GM19455 (cell line): ENCODE results near the gene NDUFAF8.

Experiments
- ATAC-seq: cut with Tn5 transposase; IDR thresholded peaks from one replicate; pipeline ENCODE4 v1.9.1; 2021; ENCODE audit not compliant: unreplicated experiment

The NDUFAF8 gene

DNA sequence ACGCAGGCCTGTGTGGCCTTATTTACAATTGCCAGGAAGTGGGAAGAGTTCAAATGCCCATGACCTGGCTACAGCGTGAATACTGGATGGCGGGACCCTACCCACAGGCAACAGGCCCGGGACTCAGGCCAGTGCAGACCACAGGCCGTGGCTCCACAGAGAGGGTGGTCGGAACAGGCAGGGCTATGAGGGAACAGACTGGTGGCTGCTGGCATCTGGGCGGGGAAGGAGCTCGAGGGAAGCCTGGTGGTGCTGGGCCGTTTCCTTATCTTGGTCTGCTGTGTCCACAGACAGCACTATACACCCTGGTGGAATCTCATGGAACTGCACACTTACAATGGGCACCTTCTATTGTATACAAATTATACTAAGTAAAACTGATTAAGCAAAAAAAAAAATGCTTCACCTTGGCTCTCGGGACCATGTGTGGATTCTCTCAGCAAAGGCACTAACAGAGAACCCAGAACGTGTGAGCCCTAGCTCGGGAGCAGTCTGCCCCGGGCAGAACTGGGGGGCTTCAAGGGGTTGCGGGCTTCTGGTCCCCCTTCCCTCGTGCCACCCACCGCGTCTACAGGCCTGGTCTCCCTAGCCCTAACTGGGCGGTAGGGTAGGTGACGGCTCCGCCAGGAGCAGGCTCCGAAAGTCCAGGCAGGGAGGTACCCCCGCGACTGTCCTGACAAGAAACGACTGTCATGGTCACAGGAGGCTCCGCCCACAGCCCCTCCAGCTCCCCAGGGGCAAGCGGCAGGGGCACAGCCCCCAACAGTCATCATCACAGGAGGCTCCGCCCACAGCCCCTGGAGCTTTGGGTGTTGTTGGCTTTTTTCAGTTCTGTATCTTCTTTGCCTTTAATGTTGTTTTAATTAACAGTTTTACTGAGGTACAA is 38.2 kb upstream of the NDUFAF8 start:
- ATAC-seq, result no peak

- no peak for ATAC-seq
These were observed 36.8 kb upstream of the NDUFAF8 start for GRCh38 chr17:81202318-81202717.

GRCh38 chr17:81203136-81203535 is 36.0 kb upstream of the NDUFAF8 start:
- ATAC-seq, result no peak

DNA sequence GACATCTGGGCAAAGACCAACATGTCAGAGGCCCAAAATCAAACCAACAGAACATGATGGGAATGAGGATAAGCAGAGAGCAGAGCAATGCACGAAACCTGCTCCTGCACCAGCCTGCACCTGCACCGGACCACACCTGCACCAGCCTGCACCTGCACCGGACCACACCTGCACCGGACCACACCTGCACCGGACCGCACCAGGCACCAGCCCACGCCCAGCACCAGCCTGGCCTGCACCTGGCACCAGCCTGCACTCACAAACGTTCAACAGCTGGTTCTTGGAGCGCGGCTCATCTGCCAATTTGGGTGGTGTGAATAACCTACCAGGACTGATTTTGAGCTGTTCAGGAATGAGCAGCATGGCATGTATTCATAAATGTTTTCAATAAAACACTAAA is 34.5 kb upstream of the NDUFAF8 start:
- no peak for ATAC-seq

DNA sequence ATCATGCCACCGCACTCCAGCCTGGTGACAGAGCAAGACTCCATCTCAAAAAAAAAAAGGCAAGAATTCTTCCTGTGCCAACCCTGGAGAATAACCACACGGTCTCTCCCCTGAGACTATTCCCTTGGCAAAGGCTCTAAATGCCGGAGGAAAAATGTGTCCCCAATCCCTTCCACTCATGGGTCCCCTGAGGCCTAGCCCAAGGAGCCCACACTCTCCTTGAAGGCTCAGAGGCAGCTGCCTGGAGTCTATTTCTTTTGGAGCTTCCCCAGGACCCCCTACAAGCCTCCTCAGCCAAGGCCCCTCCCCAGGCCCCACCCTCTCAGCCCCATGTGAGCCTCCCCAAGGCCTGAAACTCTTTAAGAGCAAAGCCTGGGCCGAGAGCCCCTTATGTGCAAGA is 33.0 kb upstream of the NDUFAF8 start:
- ATAC-seq, result no peak

DNA sequence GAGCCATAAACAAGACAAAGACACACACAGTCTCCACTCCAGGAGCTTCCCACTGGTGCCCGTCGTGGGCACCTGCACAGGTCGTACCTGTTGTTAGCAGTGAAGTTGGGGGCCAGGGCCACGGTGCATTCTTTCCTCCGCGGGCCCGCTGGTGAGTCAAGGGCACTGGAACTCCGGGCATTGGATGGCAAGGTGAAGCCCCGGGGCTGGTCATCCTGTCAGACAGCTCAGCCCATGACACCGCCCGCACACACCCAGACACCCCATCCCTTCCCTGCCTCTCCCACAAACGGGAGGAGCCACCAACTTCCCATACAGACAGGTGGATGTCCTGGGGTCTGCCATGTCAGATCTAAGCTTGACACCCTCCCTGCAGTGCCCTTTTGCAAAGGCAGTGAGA is 32.5 kb upstream of the NDUFAF8 start:
- ATAC-seq, result no peak

DNA sequence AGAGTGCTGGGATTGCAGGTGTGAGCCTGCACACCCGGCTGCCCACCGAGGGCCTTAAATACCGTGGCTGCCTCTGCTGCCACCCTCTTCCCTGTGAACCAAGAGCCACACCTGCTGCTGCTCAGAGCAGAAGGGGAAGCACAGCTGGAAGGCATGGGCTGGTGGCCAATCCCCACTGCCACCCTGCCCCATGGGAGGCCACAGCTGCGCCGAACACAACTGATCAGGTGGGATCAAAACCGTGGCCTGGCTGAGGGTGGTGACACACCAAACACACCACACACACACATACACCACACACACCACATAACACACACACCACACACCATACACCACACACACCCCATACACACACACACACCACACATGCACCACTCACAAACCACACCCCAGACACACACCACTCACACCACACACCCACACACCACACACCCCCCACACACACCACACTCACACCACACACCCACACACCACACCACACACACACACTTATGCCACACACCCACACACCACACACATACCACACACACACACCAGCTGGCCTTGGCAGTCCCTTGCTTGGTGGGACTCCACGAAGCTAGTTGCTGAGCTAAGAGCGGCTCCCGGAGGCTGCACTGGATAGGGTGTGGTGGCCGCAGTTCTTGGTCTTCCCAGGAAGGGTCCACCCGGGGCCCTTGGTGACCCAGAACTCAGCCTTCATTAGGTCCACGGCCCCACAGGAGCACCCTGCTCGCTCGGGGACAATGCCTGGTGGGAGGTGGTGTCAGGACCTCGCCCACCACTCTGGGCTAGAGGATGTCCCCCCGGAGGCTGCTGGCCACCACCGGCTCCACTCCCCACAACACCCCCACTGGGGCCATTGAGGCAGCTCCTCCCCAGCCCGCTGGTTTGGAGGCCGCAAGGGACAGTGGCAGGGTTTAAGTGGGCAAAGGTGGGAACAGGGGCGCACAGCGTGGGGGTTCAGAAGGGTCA is 31.2 kb upstream of the NDUFAF8 start:
- ATAC-seq, result no peak

- ATAC-seq, result no peak
These were observed 30.5 kb upstream of the NDUFAF8 start for GRCh38 chr17:81208651-81209050.

GRCh38 chr17:81209141-81209540 is 30.0 kb upstream of the NDUFAF8 start:
- no peak for ATAC-seq

- ATAC-seq, result no peak
These were observed 28.7 kb upstream of the NDUFAF8 start for GRCh38 chr17:81210466-81210865.

GRCh38 chr17:81210868-81211267 is 28.2 kb upstream of the NDUFAF8 start:
- no peak for ATAC-seq

GRCh38 chr17:81212365-81212764 is 26.8 kb upstream of the NDUFAF8 start:
- no peak for ATAC-seq

GRCh38 chr17:81213978-81214377 is 25.1 kb upstream of the NDUFAF8 start:
- ATAC-seq, result no peak

GRCh38 chr17:81217491-81217890 is 21.6 kb upstream of the NDUFAF8 start:
- ATAC-seq, result no peak

DNA sequence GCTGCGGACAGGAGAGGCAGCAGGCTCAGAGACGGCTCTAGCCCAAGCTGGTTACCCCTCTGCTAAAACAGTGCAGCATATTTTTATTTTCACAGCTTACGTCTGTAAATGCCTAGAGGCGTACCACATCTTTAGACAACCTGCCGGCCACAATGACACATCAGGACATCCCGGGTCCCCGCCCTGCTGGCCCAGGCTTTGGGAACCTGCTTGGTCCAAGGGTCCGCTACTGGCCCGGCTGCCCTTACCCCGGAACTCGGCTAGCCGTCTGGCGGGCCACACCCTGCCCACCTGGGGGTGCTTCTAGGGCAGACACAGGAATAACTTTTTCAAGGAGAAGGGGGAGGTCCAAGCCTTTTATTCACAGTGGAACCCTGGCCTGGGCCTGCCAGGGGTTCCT is 20.7 kb upstream of the NDUFAF8 start:
- no peak for ATAC-seq

GRCh38 chr17:81218991-81219390 is 20.1 kb upstream of the NDUFAF8 start:
- ATAC-seq, result no peak

GRCh38 chr17:81219476-81220180 is 19.5 kb upstream of the NDUFAF8 start:
- no peak for ATAC-seq

GRCh38 chr17:81221371-81221841 is 17.7 kb upstream of the NDUFAF8 start:
- ATAC-seq, result no peak

GRCh38 chr17:81221842-81222619 is 17.1 kb upstream of the NDUFAF8 start:
- ATAC-seq, result no peak

- ATAC-seq, result peak; percentile 6
These were observed 16.6 kb upstream of the NDUFAF8 start for GRCh38 chr17:81222620-81222905.
